GM21786 (cell line): ENCODE data around the gene OSBPL3.

Source experiments
- ATAC-seq: cut with Tn5 transposase; IDR thresholded peaks from one replicate; pipeline ENCODE4 v1.9.1; 2021; ENCODE audit not compliant: unreplicated experiment

The OSBPL3 gene

DNA sequence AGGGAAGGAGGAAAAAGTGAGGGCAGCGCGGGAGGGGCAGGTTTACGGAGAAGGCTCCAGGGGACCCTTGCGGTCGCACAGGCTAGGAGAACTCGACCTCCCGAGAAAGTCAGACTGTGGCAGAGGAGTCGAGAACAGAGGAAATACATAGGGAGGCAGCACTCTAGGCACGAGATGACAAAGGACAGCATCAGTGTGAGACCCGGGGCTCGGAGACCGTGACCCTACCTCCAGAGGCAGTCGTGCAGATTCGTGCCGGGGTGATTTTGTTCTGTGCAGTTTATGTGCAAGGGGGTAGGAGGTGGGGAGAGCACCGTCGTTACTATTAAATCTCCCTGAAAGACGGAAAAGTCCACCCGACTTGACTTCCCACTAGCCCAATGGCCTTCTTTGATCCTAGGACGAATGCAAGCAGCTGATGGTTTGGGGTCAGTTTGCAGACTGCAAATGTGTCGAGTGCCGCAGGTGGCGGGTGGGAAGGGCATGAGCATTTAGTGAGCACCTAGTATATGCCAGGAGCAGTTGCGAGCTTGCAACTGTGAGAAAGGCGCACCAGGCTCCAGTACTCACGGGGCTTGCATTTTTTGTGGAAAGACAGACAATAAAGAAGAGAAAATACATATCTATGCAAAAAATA lies 674 bp upstream of the OSBPL3 start:
- ATAC-seq = peak; percentile 13

DNA sequence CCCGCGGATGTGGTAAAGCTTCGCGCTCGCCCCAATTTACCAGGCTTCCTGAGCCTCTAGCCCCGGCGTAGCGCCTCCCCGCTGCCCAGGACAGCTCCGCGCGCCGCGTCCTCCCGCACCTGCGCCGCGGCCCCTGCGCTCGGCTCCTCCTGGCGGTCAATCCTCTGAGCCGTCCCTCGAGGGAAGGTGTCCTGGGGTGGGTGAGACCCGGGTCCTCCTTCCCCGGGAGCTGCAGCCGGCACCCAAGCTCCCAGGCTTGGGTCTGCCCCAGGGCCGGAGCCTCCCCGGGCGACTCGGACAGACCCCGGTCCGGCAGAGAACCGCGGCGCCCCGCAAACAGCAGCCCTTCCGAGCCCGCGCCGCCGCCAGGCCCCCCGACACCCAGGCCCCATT lies 512 bp downstream of the OSBPL3 start:
- ATAC-seq = peak; percentile 42

DNA sequence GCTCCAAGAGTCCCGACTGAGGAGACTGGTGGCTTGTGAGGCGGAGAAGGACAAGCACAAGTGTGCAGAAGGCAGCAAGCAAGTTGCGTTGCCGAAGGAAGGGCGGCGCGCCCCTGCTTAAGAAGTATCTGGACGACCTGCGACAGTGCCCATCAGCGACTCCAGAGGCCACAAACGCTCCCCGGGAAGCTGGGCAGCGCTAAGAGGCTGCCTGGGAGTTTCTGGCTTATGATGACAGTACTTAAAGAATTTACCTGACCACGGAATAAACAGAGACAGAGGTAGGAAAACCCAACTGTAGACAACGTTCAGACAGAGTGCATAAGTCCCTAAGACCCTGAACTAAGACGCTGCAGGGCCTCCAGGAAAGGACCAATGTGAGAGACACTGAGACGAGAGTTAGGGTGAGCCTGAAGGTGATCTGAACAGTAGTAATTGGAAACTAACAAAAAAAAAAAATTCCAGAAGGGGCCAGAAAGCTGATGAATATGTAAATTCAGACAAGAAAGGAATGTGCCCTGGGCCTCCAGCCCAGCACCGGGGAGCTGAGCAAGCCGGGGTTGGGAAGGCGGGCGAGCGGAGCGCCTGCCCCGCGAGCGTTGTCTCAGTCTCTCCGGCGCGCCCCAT lies 1.0 kb downstream of the OSBPL3 start:
- ATAC-seq = peak; percentile 0

DNA sequence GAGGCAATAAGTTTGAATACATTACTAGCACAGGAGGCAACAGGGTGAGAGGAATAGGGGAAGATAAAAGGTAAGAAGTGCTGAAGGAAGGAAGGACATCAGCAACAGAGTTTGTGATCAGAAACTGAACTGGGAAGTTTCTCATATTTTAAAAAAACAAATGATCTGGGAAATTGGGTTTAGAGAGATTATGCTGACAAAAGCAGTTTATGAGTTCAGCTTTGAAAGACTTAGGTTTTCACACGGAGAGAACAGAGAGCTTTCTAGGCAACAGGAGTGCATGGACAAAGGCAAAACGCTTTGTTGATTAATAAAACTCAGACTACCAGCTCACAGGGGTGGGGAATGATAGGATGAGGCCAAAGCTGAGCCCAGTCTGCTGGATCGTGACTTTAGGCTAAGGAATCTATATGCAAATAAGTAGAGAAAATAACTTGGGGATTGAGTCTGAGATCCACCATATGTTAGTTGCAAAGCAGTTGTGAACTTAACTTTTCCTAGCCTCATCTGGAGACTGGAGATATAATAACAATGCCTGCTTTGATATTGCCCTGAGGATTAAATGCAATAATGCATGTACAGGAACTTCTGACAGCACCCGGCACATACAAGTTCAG lies 4.2 kb downstream of the OSBPL3 start:
- ATAC-seq = no peak

DNA sequence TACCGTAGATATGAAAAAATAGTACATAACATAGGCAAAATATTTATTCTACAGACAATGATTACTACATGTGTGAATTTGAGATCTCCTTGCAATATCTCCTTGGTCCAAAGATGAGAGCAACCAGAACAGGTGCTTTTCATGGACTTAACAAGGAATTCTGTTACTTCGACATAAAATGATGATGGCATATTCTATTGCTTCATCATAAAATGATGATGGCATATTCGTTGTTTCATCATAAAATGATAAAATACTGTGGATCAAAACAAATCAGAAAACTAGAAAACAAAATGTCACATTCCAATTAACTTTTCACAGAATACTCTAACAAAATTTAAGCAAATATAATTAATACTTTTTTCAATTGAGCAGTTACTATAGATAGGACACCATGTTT lies 4.8 kb downstream of the OSBPL3 start:
- ATAC-seq = no peak

DNA sequence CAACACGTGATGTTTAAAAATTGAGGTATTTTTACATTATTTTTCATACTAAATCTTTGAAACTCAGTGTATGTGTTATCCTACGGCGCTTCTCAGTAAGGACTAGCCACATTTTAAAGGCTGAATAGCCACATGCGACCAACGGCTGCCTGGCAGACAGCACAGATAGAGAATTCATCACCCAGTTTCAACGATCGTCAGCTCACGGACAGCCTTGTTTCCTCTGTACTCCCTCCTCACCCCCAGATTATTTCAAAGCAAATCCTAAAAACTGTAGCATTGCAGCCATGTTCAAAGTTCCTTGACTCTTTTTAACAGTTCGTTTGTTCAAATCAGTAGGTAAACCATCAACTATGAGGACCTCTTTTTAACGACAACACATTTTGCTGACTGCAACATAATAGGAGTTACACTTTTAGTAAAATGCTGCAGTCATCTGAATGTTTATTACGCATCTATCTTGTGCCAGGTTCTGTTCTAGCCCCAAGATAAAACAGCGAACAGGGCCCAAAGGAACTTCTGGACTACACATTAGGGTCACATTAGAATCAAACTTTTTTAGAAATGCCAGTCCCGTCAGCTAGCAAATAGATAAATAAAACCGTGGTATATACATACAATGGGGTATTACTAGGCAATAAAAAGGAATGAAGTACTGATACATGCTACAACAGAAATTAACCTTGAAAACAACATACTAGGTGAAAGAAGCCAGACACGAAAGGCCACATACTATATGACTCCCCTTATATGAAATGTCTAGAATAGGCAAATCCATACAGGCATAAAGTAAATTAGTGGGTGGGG lies 5.7 kb downstream of the OSBPL3 start:
- ATAC-seq = no peak

DNA sequence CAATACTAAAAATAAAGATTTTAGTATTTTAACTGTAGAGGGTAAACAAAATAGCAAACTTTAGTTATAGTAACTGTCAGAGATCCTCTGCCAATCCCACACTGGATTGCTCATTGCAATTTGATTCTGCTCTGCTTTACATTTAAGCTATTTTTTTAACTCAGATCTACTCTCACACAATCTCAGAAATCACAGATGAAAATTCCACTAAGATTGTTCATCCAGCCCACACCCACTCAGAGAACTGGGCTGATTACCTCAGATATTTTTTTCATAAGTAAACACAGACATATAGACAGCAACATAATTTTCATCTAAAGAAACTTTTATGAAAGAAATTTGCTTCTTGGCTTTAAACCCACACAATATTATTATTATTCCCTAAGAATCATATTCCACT lies 7.0 kb downstream of the OSBPL3 start:
- no peak for ATAC-seq

DNA sequence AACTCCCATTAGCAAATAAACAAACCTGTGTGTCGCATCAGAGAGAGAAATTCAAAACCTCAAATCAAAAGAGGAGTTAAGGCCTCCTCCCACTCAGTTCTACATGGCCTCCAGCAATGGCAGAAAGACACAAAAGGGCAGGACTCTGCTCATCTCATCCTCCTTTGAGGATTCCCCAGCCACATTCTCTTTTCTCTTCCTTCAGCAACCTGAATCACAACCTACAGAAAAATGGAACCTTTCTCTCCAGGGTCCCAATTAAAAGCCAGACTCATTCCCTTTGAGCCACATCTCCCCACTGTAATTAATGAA lies 7.9 kb downstream of the OSBPL3 start:
- ATAC-seq = no peak

DNA sequence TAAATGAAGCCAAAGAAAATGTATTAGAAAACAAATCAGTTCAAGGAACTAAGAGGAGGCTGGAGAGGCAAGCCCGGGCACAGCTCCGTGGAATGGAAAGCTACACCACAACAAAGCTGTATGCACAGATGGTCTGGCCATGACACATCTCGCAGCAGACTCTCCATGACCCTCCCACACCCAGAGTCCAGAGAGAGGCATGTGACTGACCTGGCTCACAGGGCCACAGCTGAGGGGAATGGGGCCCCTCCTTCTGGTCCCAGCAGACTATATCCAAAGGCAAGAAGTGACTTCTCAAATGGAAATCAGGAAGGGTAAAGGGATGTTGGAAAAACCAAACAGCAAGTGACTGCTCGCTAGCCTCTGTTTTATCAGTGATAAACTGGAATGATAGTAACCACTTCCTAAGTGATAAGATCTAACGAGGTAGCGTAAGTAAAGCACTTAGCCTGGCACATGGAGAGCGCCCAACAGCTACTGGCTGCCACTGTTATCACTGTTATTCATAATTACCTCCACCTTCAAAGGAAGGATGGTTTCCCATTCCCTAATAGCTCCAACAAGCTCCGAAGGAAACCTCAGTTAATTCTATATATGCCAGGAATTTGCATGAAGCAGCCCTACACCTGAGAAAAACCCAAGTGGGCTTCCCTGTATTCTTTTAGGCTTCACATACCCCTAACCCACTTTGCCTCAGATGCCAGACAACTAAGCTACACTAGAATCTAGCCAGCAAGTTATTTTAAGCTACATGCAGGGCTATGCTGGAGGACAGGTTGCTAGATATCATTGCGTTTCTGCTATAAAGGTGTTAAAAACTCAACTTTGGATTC lies 8.4 kb downstream of the OSBPL3 start:
- no peak for ATAC-seq

DNA sequence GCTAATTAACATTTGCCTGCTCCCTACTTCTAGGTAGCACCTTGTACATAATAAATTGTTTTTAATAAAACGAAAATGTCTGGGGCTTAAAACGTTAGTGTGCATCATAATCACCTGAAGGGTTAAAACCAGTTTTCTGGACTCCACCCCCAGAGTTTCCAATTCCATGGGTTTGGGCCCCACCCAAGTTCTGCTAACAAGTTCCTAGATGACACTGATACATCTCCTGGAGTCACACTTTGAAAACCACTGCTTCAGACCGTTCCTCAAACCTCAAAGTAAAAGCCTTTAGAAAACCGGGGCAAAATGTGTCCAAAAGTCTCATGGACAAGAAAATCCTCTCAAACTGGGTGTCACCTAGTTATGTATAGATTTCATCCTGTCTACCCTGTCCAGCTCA lies 9.3 kb downstream of the OSBPL3 start:
- no peak for ATAC-seq

DNA sequence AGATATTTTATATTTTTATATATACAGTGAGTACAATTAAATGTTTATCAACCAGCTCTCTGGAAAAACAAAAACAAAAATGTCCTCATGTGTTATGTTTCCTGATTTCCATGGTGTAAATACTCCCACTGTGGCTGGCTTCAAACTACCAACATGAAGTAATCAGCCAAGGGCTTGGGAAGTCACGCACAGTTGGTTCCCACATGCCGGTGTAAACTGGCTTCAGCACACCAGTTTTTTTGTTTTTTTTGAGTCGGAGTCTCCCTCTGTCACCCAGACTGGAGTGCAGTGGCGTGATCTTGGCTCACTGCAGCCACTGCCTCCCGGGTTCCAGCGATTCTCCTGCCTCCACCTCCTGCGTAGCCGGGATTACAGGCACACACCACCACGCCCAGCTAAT lies 11.8 kb downstream of the OSBPL3 start:
- ATAC-seq = no peak

DNA sequence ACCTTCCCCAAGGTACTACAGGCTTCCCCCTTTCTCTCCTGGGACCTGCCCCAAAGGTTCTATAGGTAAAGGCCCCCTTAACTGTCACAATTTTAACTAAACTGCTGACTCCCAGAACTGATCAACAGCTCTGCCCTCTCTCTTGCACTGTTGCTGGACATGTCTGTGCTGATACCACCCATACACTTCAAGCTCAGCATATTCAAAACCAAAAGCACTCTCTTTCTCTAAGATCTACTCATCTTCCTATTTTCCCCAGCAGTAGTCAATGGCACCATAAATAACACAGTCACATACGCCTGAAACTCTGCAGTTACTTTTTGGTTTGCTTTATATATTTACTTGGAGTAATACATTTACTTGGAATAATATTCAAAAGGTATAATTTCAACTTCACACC lies 12.3 kb downstream of the OSBPL3 start:
- ATAC-seq = no peak

DNA sequence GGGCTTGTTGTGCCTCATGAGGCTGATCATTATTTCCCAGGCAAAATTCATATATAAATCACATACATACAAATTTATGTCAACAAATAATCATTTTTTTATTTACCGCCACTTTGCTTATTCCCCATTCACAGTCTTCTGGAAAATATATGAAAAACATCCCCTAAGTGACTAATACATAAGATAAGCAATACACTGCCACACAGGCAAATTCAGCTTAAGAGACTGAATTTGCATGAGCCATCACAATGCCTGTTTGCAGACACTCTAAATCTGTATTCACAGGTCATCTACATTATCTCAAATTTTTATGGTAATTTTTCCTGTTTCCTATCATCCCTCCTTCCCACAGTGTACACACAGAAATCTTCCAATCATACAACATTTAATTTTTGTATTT lies 13.2 kb downstream of the OSBPL3 start:
- no peak for ATAC-seq

DNA sequence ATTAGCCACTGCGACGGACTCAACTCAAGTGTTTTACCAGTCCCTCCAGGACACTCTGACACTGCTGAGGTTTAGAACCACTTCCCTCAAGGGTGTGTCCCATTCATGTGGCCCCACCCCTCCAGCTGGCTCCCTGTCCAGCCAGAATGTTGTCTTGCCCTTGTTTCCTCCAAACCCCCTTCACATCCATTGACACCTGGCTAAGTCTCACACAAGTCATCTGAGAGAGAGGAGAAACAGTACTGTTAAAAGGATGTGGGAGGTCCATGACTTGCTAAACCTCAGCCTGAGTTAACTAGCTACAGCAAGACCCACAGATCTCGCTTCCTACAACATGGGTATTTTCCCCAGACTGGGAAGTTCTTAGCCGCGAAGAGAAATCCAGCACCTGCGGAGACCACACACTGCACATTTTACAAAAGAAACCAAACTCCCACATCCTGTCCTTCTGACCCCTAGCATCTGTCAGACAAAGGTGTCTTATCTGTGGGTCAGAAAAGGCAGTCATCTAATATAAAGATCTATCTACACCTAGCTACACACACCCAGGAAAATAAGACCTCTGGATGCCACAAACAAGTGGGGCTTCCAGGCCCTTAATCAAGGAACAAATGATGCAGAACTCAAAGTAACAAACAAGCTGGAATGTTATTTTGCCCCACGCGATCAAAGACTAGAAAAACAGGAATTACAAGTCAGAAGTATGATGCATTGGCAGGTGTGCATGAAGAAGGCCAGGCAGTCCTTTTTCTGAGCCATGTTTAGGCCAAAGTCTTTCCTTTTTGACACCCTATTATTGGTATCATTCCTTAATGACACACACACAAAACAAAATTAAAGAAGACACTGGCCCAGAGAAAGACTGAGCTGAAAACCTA lies 13.9 kb downstream of the OSBPL3 start:
- peak; percentile 83 for ATAC-seq

DNA sequence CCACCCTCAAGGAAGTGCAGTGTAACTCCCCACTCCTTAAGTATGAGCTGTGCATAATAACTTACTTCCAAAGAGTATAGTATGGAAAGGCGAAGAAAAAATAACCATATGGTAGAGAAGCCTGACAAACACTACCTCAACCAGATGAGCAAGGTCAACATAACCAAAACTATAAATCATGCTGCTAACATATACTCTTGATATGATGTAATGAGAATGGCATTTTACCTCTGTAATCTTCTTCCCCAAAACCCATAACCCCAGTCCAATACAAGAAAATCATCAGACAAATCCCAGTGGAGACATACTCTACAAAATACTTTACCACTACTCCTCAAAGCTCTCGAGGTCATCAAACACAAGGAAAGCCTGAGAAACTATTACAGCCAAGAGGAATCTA lies 15.8 kb downstream of the OSBPL3 start:
- ATAC-seq = no peak

DNA sequence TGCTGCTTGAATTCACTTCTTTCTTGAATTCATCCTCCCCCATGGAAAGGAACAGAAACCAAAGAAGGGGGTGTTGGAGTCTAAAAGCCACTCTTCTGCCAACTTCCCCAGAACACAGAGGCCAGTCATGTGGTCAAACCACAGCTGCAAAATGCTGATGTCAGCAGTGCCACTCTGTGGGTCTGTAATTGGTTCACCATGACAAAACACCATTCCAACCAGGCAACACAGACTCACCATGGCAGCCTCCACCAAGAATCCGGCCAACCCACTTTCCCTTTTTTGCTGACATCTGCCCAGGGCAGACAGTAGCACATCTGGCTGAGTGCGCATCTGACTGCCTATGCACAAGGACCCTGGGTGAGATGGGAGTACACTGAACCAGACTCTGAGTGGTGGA lies 16.8 kb downstream of the OSBPL3 start:
- ATAC-seq = peak; percentile 32

DNA sequence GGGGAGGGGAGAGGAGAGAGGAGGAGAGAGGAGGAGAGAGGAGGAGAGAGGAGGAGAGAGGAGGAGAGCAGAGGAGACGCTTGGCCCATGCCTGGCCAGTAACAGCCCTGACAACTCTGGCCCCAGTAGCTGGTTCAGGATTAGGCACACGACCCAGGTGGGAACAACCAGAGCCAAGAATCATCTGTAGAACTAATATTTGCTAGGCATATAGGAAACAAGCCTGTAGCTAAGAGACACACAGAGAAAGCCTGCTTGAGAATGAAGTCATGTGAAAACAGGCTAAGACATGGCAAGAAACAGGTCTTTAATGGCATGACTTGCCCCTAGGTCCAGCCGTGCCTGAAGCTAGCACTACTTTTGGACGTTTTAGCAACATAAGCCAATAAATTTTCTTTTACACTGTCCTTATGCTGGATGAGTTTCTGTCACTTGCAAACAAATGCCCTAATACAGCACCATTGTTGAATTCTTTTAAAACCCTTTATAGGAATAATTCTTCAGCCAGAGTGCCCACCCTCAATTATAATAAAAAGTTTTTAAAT lies 17.5 kb downstream of the OSBPL3 start:
- no peak for ATAC-seq

DNA sequence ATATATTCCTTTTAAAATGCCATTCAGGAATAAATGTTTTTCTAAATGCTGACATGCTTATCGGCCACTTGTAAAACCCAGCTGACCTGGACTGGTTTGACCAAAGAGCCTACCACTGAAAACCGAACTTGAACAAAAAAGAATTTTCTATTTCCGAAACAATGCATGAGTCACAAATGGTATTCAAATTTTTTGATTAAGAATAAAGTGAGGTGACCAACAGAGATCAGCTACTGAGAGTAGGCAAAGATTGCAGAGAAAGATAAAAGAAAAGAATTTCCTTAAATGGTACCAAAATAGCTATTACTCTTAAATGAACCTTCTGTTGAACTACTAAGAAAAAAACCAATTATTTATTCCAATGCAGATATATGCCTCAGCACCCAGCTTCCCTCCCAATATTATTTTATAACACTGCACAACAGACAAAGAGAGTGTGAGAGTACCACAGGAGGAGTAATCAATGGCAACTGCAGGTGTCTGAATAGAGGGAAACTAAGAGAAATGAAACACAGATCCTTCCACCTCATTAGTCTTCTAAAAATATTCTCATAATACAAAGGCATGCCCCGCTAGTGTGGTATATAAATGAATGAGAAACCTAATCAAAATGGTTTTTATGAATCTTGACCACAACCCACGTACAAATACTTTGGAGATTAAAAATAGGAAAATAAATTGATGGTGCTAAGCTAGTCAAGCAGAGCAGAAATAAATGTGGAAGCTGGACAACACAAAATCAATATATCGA lies 20.1 kb downstream of the OSBPL3 start:
- no peak for ATAC-seq

DNA sequence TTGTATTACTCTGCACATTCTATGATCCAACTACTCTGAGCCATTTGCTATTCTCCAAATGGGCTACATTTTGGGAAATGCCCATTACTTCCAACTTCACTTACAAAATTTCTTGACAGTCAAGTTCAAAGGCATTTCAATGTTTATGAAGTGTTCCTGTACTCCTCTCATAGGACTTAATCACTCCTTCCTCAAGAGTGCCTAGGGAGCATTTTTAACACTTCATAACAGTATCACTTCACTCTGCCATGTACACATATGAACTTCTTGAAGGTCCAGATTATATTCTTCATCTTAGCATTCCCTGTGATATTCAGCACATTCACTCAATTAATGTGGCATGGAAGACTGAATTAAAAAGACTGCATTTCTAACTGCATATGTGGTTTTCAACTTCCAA lies 21.6 kb downstream of the OSBPL3 start:
- no peak for ATAC-seq
